Fibroblast of skin of back (primary cell): ENCODE measurements around the gene SPRY1.

Experiments
- DNase-seq: peaks from one replicate; pipeline ENCODE4 v3.0.0-alpha.2; 2013

Gene SPRY1

DNA sequence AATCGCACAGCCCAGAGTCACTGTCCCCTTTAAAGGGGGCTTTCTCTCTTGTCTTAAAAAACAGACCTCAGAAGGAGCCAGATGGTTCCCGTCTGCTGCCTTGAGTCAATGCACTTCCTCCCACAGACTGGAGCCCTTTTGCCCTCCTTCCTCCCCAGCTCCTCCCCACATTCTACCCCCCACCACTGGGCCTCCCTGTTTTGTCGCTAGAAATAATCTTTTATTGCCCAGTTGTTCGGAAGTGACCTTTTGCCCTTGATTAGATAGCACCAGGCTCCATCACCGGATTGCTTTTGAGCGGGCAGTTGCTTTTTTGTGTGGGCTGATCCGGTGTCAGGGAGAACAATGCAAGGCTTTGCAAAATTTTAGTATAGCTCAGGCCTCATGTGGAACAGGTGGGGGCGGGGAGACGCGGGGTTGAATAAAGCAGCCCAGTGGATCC is 47.7 kb downstream of the SPRY1 start:
- no peak for DNase-seq

DNA sequence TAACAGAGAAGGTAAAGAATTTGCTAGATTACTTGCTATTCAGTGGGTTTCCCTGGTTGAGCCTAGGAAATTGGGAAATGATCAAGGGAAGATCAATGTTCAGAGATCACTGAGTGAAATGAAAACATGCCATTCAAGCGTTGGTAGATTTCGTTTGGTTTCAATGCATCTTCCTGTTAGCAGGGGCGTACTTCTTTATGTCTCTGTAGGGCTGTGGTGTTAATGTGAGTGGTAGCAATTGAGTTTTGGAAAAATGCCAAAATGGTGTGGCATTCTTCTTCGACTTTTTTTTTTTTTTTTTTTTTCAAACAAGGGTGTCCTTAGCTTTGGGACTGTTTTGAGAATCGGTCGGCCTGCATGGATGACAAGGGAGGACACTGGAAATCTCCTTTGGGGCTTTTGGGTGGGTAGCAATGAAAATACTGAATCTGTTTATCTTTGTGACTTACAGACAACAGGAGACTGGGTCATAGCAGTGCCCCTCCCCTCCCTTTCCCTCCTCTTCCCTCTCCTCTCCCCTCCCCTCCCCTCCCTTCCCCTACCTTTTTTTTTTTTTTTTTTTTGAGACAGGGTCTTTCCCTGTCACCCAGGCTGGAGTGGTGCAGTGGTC is 50.4 kb downstream of the SPRY1 start:
- DNase-seq, result no peak

DNA sequence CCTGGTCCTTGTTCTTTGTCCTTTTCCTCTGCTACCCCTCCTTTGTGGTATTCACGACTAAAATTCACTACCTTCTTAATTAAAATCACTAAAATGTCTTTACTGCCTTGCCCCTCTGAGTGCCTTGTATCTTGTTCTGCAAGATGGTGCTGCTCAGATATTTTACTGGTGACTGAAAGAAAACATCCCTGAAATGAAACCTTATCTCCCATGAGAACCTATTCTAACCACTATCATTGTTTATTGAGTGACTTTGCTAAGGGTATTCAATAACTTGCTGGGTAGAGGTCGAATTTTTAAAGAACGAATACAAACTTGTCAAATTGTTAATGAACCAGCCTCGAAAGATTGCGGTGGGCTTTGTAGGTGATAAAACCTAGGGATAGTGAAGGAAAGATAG is 52.8 kb downstream of the SPRY1 start:
- no peak for DNase-seq

DNA sequence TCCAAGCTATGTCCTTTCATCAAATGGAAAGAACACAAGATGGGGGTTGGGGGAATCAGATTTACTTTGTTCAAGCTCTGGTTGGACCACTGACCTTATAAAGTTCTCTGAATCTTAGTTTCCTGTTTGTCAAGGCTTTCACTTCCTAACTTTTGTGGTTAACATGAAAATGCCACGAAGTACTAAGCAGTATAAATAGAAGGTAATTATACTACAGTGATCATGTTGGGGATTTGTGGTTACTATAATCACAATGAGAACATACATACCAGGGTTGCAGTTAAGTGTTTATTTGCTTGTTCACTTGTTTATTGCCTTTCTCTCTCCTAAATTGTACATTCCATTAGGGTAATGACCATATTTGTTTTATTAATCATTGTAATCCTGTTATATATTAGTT is 53.2 kb downstream of the SPRY1 start:
- peak; percentile 38 for DNase-seq

DNA sequence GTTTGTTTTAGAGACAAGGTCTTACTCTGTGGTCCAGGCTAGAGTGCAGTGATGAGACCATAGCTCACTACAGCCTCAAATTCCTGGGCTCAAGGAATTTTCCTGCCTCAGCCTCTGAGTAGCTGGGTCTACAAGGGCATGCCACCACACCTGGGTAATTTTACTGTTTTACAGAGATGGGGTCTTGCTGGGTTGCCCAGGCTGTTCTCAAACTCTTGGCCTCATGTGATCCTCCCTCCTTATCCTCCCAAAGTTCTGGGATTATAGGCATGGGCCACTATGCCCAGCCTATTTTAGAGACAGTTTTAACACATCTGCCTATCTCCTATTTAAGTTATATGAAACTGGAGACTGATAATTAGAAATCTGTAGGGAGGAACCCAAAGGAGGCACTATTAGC is 53.8 kb downstream of the SPRY1 start:
- no peak for DNase-seq

DNA sequence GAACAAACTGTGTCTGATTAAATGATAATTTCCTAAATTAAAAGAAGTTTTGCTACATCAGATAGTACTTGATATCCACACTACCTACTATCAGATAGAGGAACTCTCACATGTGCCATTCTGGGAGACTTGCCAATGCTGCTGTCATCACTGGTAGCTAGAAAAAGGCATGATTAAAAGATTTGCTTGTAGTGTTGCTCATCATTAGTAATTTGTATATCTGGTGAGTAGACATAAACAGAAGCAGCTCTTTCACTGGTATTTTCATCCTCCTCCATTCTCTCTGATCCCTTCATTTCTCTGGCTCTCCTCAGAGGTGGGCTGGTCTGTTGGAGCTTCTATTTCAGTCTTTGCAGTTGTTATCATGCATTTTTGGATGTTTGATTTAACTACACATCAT is 56.0 kb downstream of the SPRY1 start:
- DNase-seq, result peak; percentile 83

DNA sequence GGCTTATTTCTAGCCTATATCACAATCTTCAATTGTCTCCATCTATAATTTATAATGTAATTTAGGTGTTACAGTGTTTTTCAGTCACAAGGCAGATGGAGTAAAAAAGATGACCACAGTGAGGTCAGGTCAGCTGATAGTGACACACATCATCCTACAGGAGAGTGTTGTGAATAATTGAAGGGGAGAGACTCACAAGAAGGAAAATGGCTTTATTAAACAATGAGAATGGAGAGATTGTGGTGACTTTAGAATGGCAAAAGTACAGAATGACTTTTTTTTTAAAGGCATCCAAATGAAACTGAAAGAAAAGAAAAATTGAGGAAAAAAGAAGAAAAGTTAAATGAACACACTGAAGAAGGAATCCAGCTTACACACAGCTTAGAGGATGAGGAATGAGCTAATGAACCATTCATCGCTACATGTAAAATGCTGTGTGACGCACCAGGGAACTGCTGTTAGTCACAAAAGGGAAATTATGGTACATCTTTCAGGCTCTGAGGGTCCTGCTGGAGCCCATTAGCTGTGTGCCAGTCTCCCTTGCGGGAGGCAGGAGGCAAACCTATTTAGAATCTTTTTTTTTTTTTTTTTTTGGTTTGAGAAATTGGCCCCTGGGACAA is 56.6 kb downstream of the SPRY1 start:
- DNase-seq, result no peak
